GM12873 (cell line): ENCODE results near the gene ZNF747.
A peak's percentile ranks its signal among the peaks of the same experiment; 100 is the strongest.

Experiments used
- CTCF ChIP-seq: IDR thresholded peaks from 2 replicates; pipeline ENCODE4 v1.5.1; 2012; ENCODE audit warnings: low read depth, mild to moderate bottlenecking, moderate library complexity, low read length, control low read depth; ENCODE audit not compliant: insufficient read depth; ENCODE audit errors: missing control alignments

ZNF747 gene

DNA sequence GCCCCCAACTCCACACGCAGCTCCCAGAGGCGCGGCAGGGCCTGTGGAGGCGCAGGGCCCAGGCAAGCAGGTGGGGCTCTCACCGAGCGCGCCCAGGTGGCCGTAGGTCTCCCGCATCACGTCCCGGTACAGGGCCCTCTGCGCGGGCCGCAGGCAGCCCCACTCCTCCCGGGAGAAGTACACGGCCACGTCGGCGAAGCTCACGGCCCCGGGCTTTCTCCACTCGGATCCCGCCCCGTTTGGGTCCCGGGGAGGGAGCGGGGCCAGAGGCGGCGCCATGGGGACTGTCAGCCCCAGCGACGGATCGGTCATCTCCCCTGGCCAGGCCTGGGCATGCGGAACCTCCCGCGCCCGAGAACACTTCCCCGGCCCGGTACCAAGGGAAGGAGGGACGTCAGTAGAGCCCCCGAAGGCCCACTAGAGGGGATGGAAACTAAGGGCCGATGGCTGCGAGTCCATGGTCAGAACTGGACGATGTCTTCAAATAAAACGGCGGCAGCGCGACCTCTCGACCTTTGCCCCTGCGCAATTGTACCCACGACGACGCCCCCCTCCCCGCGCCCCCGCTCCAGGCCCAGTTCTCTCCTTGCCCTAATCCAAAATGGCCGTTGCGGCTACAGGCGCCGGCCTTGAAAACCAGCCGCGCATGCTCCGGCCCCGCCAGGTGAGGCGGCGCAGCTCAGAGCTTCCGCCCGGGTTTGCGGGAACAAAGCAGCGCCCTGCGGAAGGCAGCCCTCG lies at the start of gene ZNF747:
Gene ZNF747, minus strand, starts transcription at position 491 of the 738 bp plus-strand sequence. Its CDS starts 179 bp downstream, at position 312.
- peak; percentile 2 for TF ChIP-seq CTCF

- no peak for TF ChIP-seq CTCF
These were observed 48.1 kb upstream of the ZNF747 start for GRCh38 chr16:30582611-30583340.

DNA sequence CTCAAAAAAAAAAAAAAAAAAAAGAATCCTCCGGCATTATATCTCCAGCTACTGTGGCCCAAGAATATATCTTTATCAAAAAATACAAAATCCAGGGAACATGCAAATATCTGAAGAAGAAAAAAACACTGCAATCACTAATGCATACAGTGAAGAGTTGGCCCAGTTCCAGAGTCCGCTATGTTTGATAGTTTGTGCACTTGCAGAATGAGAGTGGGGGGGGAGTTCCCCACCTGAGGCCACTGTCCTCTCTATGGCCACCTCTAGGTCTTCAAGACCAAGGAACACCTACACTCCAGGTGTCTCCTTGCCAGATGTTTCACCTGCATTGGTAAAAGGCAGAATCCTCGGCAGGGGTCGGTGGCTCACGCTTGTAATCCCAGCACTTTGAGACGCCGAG lies 46.8 kb upstream of the ZNF747 start:
- TF ChIP-seq CTCF: no peak

GRCh38 chr16:30574678-30575077 lies 40.0 kb upstream of the ZNF747 start:
- no peak for TF ChIP-seq CTCF

- TF ChIP-seq CTCF: no peak
These were observed 37.0 kb upstream of the ZNF747 start, which contains the start of gene ZNF688 for GRCh38 chr16:30571445-30572322. Gene ZNF688, minus strand, starts transcription at chr16:30571714. Its CDS starts 85 bp downstream, at chr16:30571629.

DNA sequence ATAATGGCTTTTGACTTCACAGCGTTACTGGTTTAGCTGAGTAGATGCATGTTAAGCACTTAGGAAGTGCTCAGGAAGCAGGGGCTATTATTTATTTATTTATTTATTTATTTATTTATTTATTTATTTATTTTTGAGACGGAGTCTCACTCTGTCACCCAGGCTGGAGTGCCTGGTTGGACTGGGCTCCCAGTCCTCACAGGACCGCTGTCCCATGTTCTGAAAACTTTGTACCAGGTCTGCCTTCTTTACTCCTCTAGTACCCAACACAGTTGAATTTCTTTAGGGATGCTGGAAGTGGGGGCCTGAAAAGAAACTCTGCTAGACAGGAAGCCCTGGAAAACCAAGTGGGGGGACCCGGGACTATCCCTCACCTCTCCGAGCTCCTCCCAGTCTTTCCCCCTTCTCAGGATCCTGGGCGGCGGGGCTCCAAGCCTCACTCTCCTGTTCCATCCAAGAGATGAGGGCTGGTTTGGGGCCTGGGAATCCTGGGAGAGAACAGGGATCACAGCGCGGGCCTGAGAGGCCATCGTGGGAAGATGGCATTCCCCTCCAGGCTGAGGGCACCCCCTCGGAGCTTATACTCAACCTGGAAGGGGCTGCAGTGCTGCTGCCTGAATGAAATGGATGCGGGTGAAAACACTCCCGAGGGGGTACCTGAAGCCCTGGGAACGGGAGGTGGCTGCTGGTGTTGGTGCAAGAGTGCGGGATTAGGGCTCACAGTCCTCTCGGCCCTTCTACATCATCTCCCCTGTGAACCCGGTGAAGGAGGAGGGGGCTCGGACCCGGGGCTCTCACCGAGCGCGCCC lies 36.2 kb upstream of the ZNF747 start:
- TF ChIP-seq CTCF: no peak
